ENCODE results near the gene LRBA. TPM values are rescaled to one million over a fixed set of nuclear protein-coding genes. Genes with fewer than 3 reads are reported as not detected.

The LRBA gene
- total and polyA plus RNA-seq, 2 donors (not counting 3 experiments of a cell fraction or from before 2014, with no cell fraction given), result 18.0 to 35.1 TPM

DNA sequence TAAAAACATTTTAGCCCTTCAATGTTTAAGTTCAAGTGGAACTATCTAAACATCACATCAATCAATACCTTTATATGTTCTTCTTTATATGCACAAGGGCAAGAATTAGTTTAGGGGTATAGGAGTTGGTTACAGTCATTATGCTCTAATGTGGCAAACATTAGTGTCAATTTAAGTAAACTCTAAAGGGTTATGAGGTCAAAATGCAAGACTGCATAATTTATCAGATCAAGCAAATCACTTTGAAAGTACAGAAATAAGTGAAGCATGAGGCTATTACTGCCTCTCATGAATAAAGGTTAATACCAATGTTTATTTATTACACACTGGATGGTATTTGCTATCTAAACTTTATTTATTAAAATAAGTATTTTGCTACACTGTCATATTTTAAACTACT, 373.5 kb downstream of the LRBA start:
- H3K9me3 ChIP-seq (replicated peaks; ENCODE audit: control insufficient read depth, insufficient read depth, low read length), result no peaks in the 10 kb centered on the region
- intact Hi-C loops (cut with micrococcal nuclease) (no loop called here), dilution Hi-C loops (cut with MboI; ENCODE audit: extremely low pct_ligation_motif_present, low sequenced_read_pairs) (no loop called here)
- no peaks in the 10 kb centered on the region for H3K9me1 ChIP-seq (replicated peaks; ENCODE audit: control insufficient read depth, extremely low read depth, insufficient read depth, low read length)
- no peaks in the 10 kb centered on the region for H3K36me3 ChIP-seq (ENCODE audit: control insufficient read depth in 2 of 2, extremely low read depth in 1 of 2, insufficient read depth in 2 of 2, low read length in 2 of 2)
- FAIRE-seq (no peak), DNase-seq (ENCODE audit: low read depth, low spot score) (no peak)
- no peak overlapping the region for H3K4me2 ChIP-seq (ENCODE audit: insufficient read depth, low read length)
- no peak overlapping the region for H3K9ac ChIP-seq (replicated peaks; ENCODE audit: extremely low read depth, insufficient read depth, low read length)
- ChIA-PET POLR2A (no interaction called here), CTCF (no interaction called here)
- H4K20me1 ChIP-seq (replicated peaks; ENCODE audit: control insufficient read depth, extremely low read depth, insufficient read depth, low read length), result no peaks in the 10 kb centered on the region
- no peak overlapping the region for H3K27ac ChIP-seq (ENCODE audit: insufficient read depth, low read depth, low read length)
- H3K79me2 ChIP-seq (ENCODE audit: control insufficient read depth, insufficient read depth, low read length), result no peaks in the 10 kb centered on the region
- no peaks in the 10 kb centered on the region for H3K27me3 ChIP-seq (ENCODE audit: control insufficient read depth in 2 of 2, insufficient read depth in 2 of 2, low read length in 2 of 2)
- no TSS peak for BruUV-seq (replicated peaks)
- no peaks in the 10 kb centered on the region for H3K4me1 ChIP-seq (ENCODE audit: control insufficient read depth, extremely low read depth, insufficient read depth, low read length)
- H3K4me3 ChIP-seq (replicated peaks in 1 of 3; ENCODE audit: insufficient read depth in 1 of 3, low read depth in 1 of 3, low read length in 3 of 3), result no peak overlapping the region
- TF ChIP-seq MYC (IDR thresholded peaks at IDR 0.05; ENCODE audit: low read depth, low read length), result no peak
- H2AFZ ChIP-seq (ENCODE audit: low read depth, low read length), result no peak overlapping the region

DNA sequence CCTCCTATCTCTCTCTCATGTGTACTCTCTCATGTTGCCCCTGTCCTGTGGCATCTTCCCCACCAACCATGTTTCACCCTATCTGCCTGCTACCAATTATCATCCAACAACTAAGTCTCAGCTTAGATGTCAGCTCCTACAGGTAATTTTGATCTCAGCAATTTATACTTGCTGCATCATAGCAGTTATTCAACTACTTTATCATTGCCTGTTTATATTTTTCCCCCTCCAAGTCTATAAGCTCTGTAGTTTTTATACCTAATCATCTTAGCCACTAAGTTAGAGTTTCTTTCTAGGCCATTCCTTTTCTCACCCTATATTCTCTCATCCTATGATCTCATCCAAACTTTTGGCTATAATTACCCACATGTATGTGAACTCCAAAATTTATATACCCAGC, 382.4 kb downstream of the LRBA start:
- Histone ChIP-seq H3K4me2 (ENCODE audit: insufficient read depth, low read length) (no peak overlapping the region), H4K20me1 (replicated peaks; ENCODE audit: control insufficient read depth, extremely low read depth, insufficient read depth, low read length) (no peaks in the 10 kb centered on the region), H3K4me1 (ENCODE audit: control insufficient read depth, extremely low read depth, insufficient read depth, low read length) (no peaks in the 10 kb centered on the region), H3K4me3 (replicated peaks in 1 of 3; ENCODE audit: insufficient read depth in 1 of 3, low read depth in 1 of 3, low read length in 3 of 3) (no peak overlapping the region), H3K36me3 (ENCODE audit: control insufficient read depth in 2 of 2, extremely low read depth in 1 of 2, insufficient read depth in 2 of 2, low read length in 2 of 2) (no peaks in the 10 kb centered on the region), H3K27me3 (ENCODE audit: control insufficient read depth in 2 of 2, insufficient read depth in 2 of 2, low read length in 2 of 2) (no peaks in the 10 kb centered on the region), H3K9ac (replicated peaks; ENCODE audit: extremely low read depth, insufficient read depth, low read length) (no peak overlapping the region), H3K27ac (ENCODE audit: insufficient read depth, low read depth, low read length) (no peak overlapping the region), H3K9me3 (replicated peaks; ENCODE audit: control insufficient read depth, insufficient read depth, low read length) (no peaks in the 10 kb centered on the region), H3K79me2 (ENCODE audit: control insufficient read depth, insufficient read depth, low read length) (no peaks in the 10 kb centered on the region), H2AFZ (ENCODE audit: low read depth, low read length) (no peak overlapping the region), H3K9me1 (replicated peaks; ENCODE audit: control insufficient read depth, extremely low read depth, insufficient read depth, low read length) (no peaks in the 10 kb centered on the region)
- no TSS peak for BruUV-seq (replicated peaks)
- TF ChIP-seq MYC (IDR thresholded peaks at IDR 0.05; ENCODE audit: low read depth, low read length), result no peak
- no peak for TF ChIP-seq EZH2 (IDR thresholded peaks at IDR 0.05; ENCODE audit: borderline replicate concordance, low read depth, low read length, severe bottlenecking)
- TF ChIP-seq, protein P1, sequence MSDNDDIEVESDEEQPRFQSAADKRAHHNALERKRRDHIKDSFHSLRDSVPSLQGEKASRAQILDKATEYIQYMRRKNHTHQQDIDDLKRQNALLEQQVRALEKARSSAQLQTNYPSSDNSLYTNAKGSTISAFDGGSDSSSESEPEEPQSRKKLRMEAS (IDR thresholded peaks at IDR 0.05; ENCODE audit: insufficient read depth, insufficient read length), result no peak
- TF ChIP-seq POLR2A (IDR thresholded peaks at IDR 0.05; ENCODE audit: low read depth, low read length), result no peak
- no peak for TF ChIP-seq FOS (IDR thresholded peaks at IDR 0.05; ENCODE audit: borderline replicate concordance, insufficient read depth, low read length)
- no peak for TF ChIP-seq GATA2 (IDR thresholded peaks at IDR 0.05; ENCODE audit: insufficient read depth, insufficient read length, low read depth, low read length)
- no peak for TF ChIP-seq POLR2AphosphoS5 (IDR thresholded peaks at IDR 0.05; ENCODE audit: insufficient read depth, low read depth, low read length)
- TF ChIP-seq, protein P2, sequence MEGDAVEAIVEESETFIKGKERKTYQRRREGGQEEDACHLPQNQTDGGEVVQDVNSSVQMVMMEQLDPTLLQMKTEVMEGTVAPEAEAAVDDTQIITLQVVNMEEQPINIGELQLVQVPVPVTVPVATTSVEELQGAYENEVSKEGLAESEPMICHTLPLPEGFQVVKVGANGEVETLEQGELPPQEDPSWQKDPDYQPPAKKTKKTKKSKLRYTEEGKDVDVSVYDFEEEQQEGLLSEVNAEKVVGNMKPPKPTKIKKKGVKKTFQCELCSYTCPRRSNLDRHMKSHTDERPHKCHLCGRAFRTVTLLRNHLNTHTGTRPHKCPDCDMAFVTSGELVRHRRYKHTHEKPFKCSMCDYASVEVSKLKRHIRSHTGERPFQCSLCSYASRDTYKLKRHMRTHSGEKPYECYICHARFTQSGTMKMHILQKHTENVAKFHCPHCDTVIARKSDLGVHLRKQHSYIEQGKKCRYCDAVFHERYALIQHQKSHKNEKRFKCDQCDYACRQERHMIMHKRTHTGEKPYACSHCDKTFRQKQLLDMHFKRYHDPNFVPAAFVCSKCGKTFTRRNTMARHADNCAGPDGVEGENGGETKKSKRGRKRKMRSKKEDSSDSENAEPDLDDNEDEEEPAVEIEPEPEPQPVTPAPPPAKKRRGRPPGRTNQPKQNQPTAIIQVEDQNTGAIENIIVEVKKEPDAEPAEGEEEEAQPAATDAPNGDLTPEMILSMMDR (IDR thresholded peaks at IDR 0.05; ENCODE audit: extremely low read depth in 1 of 2, insufficient read depth in 1 of 2, low read depth in 1 of 2, low read length in 2 of 2), result no peak
- TF ChIP-seq JUN (IDR thresholded peaks at IDR 0.05; ENCODE audit: borderline replicate concordance, insufficient read depth, insufficient read length, low read depth), result no peak
- POLR2A ChIA-PET, result no interaction called here
- no peak for DNase-seq (ENCODE audit: low read depth, low spot score)
- CTCF ChIA-PET, result no interaction called here
- no peak for FAIRE-seq
- dilution Hi-C loops (cut with MboI; ENCODE audit: extremely low pct_ligation_motif_present, low sequenced_read_pairs), result no loop called here
- intact Hi-C loops (cut with micrococcal nuclease), result no loop called here
